ENCODE results near the gene NIPSNAP2.
"Not testable (repeated sequence)": the region's sequence is repeated elsewhere in the genome, so short reads cannot be mapped to it uniquely, and the experiment has no call there.

GRCh38 chr7:56047446-56048116 lies 83.2 kb downstream of the NIPSNAP2 start:
- TF ChIP-seq POLR2AphosphoS5, CTCF, POLR2A, EP300 (IDR thresholded peaks at IDR 0.05): not testable (repeated sequence)

All from gastroesophageal sphincter (tissue), 3 donors.